GM21528 (cell line): ENCODE results near the gene RNLS.

ENCODE experiments used
- ATAC-seq: cut with Tn5 transposase; IDR thresholded peaks from one replicate; pipeline ENCODE4 v1.9.1; 2021; ENCODE audit warnings: mild to moderate bottlenecking, moderate library complexity; ENCODE audit not compliant: unreplicated experiment, low FRiP score

Gene RNLS

DNA sequence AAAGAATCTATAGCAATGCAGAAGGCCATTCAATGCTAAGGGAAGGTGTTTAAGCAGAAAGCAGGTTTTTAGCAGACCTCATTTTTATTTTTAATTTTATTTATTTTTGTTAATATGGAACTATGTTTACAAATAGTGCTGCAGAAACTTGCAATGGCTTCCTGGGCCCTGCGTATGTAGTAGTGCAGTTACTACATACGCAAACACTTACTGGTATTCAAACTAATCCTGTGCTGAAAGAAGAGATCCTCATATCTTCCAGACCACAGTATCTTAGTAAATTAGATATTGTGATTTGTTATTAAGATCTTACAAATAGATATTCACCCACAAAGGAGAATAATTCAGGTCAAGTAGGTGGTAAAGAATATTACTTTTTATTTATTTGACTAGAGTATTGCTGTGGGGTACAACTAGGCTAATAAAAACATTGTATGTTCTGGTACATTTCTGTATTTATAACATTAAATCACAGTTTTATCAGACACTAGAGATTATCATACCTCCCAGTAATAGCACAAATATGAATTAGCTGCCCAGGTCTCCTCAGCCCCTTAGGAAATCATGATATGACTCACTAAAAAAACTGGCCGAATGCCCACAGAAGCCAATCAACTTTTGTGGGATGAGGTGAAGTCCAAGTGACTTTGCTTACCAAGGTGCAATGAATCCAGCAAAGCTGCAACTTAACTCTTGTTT, 57.6 kb downstream of the RNLS start:
- ATAC-seq = no peak

DNA sequence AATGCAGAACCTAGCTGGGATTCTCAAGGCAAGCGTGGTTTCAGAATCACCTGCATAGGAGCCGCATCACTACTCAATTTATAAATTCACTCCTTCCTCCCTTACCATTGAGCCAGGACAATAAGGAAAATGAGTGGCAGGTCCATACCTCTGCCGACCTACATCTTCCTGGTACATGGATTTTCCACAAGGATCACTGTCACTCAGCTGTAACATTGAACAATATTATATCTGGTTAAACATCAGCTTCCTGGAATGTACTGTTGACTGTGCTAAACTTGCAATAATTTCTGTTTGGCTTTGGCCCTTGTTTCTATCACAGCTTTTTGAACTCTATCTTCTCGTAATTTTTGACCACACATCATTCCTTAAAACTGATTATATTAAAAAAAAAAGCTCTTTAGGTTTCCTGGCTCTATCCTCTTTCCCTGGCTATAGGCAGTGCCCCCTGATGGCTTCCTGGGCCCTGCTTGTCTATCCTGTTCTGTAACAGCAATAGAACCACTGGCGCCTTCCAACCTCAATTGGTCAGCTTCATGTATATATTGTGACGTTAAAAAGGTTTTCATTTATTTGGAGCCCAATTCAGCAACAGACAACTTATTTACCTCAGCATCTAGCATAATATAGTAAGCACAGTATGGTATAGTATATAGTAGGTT, 59.2 kb downstream of the RNLS start:
- ATAC-seq = no peak

DNA sequence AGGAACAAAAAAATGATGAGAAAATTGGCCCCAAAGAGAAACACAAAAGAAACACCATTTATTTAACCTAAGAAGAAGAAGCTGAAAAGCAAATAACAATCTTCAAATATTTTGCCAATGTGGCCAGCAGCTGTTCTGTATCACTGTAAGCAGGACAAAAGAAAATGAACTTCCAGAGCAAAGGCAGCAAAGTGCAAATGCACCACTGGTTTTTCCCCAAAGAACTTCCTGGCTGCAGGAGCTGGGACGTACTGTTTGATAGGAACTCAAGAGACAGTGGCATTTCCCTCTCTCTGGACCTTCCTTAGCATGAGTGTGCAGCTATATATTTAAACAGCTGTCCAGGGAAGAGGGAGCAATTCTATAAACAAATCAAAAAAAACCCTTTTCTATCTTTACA, 60.4 kb downstream of the RNLS start:
- no peak for ATAC-seq

DNA sequence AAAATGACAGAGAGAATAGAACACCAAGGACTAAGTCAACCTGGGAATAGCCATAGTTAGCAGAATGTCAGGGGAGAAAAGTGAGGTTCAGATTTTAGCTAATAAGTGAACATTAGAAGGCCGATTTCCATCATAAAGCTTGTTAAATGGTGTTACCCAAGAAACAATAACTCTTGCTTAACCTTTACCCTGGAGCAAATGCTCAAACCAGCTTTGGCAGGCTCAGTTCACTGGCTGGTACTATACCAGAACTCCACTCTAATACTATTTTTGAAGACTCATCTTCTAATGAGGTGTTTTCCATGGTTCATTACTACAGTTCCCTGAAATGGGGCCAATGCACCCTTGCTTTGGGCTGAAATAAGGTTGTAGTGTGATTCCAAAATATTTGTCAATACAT, 61.3 kb downstream of the RNLS start:
- ATAC-seq = no peak

DNA sequence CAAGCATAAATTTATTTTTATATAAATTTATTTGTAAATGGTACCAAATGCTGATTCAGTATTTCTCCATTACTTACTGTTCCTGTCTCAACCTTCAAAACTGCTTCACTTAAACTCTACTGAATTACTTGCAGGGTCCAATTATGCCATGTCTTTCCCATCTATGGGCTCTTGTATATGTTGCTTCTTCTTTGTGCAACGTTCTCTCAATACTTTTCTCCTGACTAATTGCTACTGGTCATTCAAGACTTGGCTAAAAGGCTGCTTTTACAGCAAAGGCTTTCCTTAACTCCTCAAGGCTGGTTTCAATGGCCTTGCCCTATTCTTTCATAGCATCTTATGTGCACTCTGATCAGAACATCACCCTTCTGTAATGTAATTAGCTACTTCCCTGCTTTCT, 67.9 kb downstream of the RNLS start:
- ATAC-seq = no peak

DNA sequence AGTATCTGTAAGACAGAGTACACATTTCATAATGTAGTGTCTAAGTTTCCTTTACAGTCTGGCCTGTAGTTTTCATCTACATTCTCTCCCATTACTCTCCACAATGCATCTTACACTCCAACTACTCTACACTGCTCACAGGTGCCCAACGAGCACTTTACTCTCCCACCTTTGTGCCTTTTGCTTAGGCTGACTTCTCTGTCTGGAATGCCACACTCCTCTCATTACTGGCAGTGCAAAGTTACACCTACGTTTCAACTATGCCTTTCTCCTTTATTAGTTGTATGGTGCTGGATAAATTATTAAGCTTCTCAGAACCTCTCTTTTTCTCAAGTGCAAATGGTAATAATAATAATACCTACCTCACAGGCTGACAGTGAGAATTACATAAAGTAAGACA, 70.5 kb downstream of the RNLS start:
- no peak for ATAC-seq

DNA sequence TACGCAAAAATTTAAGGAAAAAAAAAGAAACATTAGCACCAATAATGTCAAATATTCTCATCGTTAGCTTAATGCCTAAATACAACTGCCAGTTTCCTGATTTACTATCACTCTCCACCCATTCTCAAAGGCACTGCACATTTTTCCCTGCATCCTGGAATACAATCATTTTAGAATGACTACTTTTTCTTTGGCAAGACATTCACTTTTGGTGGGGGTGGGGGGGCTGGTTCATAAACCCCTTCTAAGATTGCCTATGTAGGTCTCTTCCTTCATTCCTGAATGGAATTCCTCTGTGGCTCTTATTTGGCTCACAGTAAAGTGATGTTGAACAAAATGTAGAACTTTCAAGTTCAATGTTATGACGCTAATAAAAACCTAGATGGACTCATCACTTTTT, 74.3 kb downstream of the RNLS start:
- ATAC-seq = no peak

DNA sequence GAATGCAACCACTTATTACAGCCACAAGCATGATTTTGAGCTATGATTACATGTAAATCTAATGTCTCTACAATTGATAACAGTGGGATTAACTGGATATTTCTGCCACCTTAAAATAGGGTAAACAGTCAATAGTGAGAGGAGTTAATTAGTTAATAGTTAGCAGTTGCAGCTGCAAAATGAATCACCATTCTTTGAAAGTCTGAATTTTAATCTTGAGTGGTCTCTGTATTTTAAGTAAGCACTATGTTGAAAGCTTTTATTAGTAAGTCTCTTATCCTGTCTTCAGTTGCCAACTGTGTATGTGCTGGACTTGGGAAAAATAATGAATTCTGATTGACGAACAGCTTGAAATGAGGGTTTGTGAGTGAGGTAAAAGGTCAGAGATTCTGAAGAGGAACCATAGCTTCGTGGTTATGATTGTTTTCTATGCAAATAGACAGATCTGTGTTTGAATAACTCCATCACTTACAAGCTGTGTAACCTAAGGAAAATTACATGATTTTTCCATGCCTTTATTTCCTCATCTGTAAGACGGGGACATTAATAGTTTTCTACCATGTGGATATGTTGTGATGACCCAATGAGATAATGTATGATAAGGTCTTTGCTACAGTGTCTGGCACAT, 75.2 kb downstream of the RNLS start:
- ATAC-seq = no peak

DNA sequence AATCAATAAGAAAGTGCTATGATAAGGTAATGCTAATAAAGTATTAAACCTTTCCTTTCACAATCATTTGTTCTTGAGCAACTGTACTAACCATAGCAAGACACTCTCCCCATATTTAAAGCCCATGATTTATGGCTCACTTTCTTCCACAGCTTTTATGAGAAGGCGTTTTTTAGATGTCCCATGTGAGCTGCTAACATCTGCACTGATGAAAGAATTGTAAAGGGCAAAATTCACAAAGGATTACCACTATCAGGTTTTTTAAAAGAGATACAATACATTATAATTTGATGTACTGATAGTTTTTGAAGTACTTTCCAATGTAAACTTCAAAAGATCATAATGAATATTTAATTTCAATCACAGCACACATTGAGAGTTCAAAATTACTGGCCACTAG, 75.7 kb downstream of the RNLS start:
- ATAC-seq = no peak

DNA sequence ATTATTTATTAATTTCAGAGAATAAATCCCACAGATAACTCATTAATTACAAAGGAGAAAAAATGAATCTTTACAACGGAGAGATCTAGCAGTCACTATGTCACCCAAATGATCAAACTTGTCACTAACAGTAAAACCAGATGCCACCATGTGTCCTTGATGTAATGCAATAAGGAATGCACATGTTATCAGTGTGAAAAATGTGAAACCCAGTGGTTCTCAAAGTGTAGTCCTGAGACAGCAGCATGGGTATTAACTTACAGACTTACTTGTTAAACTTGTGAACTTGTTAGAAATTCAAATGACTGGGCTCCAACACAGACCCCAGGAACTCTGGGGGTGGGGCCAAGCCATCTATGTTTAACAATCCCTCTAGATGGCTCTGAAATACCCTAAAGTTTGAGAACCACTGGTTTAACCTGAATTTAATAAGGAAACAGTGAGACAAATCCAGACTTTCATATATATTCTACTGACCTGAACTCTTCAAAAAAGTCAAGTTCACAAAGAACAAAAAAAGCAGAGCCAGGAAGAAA, 77.4 kb downstream of the RNLS start:
- no peak for ATAC-seq

DNA sequence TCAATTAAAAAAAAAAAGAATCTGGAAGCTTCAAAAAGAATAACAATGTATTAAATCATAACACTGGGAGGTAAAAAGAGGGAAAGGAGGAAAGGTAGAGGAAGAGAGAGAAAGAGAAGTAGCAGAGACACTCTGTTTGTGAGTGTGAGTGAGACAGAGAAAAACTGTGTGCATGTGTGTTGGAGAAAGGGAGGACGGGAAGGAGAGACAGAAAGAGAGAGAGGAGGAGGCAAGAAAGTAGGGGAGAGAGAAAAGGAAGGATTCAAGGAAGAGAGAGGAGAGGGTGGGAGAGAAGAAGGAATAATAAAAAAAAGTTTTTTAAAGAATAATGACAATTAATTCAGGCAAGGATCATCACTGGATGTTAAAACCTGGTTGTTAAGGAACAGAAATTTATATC, 77.9 kb downstream of the RNLS start:
- no peak for ATAC-seq

DNA sequence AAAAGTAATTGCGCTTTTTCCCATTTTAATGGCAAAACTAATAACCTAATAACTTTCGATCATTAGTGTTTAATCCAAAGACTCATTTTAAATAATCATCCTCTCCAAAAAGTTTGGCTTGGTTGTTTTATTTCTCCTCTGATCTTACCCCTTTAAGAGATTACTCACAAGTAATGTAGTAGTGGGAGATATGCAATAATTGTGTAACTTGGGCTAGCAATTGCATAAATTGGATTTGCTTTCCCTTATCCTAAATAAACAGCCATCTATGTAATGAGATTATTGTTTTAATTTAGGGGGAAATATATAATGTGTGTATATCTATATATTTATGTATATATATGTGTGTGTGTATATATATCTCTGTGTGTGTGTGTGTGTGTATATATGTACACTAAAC, 82.5 kb downstream of the RNLS start:
- no peak for ATAC-seq

DNA sequence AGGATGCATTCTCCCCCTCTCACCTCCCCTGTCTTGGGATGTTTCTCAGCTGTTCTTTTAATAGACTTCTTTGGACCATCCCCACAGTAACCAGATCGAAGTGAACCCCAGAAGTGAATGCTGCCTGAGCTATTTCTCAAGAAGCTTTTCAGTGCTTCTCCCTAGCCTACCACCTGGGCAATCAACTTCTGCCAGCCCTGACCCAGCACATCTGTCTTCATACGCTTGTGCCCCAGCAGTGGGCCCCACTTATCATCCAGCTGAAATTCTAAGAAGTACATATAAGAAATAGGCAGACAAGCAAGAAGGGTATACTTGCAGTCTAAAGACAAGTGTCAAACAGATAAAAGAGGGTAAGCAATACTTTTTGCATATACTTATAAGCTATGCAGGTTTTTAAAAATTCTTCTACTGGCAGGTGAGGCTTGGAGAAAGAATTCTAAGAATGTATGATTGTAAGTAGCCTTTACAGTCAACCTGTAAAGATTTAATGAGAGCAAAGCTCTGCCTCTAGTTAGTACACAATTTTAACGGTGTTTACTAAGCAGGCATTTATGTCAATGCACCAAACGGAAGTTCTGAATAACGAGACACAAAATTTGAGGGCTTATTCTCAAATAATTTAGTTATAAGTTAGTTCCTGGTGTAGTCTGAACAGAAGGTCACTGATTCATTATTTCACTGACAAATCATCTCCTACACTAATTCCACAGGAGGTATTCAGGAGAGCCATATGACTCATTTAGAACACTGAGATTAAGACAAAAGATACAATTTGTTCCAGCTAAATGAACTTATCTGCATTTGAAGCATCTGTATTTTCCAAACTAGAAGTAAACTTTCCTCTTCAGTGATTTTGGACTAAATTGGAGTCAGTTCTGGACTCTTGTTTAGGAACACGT, 83.3 kb downstream of the RNLS start:
- no peak for ATAC-seq

DNA sequence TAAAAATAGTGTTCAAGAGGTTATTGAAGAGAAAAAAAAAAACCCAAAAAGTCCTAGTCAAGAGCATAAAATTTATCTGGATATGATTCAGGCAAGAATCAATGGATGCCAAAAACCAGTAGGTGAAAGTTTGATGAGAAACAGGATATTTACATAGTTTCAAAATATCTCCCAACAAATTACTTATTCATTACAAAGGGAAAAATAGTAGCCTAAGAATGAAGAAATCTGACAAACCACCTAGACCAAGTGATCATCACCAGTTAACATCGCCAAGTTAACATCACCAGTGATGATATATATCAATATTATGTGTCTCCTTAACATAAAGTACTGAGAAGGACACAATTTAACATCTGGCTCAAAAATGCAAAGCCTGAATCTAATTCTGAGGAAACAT, 85.2 kb downstream of the RNLS start:
- no peak for ATAC-seq

DNA sequence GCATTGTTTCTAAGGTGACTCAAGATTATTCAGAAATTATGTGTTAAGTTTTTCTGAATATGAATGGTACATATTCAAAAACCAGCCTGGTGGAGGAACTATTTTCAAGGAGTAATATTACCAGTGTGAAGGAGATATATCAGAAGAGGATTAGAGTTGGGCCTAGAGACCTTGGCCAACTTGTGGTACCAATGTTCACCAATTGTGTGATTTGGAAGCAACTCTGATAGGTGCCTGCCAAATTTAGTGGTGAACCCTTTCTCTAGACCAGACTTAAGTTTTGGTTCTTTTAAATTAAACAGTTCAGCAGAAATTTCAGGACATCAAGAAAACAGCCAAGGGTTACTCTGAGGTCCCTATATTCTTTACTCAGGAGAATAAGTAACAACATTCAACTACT, 88.6 kb downstream of the RNLS start:
- ATAC-seq = no peak

DNA sequence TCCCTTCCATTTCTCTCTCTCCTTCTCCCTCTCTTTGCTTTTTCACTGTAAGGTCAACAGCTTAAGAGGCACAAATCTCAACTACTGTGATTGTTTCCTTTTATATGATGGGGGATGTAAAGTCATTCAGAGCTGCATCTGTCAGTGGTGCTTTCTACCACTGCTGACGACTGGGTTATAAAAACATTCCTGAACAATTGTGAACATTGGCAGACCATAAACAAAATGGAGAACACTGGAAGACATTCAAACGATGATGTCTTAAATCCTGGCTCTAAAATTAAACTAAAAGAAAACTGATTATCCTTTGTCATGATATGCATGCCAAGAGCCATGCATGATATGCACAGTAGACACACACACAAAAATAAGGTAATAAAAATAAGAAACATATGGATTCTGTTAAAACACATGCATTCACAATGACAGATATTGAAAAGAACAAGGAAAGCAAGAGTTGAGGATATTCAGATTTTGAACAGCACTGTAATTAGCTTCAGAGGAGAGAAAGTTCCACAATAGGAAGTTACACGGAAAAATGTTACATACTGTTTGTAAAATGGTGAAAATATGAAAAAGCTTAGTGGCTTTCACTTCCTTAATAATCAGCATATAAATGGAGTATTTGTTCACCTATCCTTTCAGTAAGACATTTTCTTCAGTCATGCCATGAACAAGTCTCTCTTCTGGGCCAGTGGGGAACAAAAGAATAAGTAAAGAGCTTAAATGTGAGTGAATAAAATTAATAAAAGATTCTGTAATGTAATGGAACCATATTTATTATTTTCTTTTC, 89.2 kb downstream of the RNLS start:
- ATAC-seq = no peak

DNA sequence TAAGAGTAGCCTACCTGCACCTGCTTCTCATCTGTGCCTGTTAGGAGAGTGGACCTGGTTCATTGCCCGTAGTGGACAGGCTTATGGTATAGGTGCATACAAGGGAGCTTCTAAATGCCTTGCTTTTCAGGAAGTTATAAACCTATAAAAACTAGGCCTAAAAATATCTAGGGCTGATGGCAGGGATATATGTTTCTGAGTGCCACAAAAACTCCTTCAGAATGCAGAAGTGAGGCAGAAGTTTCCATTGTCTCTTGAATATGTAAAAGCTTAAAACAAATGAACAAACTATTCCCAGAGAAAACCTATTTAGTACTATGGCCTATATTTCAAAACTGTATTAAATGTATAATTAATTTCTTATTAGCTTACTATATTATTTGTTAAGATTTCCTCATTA, 91.8 kb downstream of the RNLS start:
- no peak for ATAC-seq

DNA sequence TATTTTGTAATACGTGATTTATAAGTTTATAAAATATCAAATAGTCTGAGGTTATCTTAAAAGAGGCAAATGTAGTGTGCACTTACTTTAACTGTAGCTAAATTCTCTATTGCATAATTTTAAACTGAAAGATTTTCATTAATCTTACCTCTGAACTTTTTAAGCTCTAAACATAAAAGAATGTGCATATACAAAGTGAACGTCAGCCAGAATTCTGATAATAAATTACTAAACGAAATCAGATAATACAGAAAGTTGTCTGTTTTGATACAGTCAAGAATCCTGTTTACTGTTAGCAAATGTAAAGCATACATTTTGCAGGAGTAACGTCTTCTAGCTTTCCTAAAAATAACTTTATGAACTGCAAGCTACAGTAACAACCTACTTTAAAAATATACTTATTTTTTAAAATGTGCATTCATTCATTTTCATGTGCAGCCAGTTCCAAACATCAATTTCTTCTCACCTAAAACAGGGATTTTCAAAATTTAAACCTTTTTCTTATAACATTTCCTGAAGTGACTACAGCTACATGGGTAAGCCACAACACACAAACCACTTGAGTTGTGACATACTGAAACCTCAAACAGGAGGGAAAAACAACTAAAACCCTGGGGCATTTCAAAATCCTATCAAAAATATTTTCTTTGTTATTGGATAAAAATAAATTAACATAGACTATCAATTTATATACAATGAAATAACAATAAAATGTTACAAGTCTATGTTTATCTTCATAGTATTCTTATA, 92.7 kb downstream of the RNLS start:
- no peak for ATAC-seq

DNA sequence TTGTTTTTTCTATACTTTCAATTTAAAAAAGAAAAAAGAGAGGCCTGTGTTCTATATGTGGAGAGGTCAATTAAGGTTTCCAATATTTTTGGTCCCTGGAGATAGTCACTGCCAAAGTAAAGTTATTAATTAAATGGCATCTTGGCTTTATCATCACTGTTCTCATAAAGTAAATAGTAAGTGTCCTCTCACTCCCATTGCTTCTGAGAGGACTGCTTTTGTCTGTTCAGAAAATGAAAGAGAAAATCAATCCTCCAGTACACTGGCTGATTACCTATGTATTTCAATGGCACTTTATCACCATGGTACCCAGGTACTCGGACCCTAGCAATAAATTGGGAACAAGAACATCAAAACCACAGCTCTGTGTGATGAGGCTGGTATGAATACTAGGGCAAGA, 94.0 kb downstream of the RNLS start:
- ATAC-seq = no peak
